H9 (cell line): ENCODE data around the gene MAP3K9. TPM values are rescaled to one million over a fixed set of nuclear protein-coding genes. Genes with fewer than 3 reads are reported as not detected.

Experiments used
- DNase-seq: peaks from one replicate; pipeline ENCODE4 v3.0.0-alpha.2; 2017
- H2AFZ ChIP-seq: one replicate; pipeline ENCODE4 v1.6.1; 2013; ENCODE audit warnings: mild to moderate bottlenecking, low read length, control low read depth, moderate library complexity
- H2AK5ac ChIP-seq: 2 replicates; pipeline ENCODE4 v1.6.1; 2013; ENCODE audit warnings: low read length, control low read depth, mixed read lengths; ENCODE audit not compliant: insufficient read length
- H2BK120ac ChIP-seq: one replicate; pipeline ENCODE4 v1.6.1; 2013; ENCODE audit warnings: low read depth, mild to moderate bottlenecking, low read length, control low read depth, inconsistent platforms; ENCODE audit not compliant: poor library complexity, severe bottlenecking
- H2BK12ac ChIP-seq: 2 replicates; pipeline ENCODE4 v1.6.1; 2013; ENCODE audit warnings: low read length, control low read depth, mixed read lengths, low read depth; ENCODE audit not compliant: insufficient read length
- H2BK15ac ChIP-seq: 2 replicates; pipeline ENCODE4 v1.6.1; 2013; ENCODE audit warnings: low read depth, low read length, control low read depth
- H2BK20ac ChIP-seq: one replicate; pipeline ENCODE4 v1.6.1; 2013; ENCODE audit warnings: low read depth, mild to moderate bottlenecking, low read length, control low read depth, inconsistent platforms; ENCODE audit not compliant: poor library complexity, severe bottlenecking
- H2BK5ac ChIP-seq: 2 replicates; pipeline ENCODE4 v1.6.1; 2013; ENCODE audit warnings: low read length, control low read depth, mixed read lengths; ENCODE audit not compliant: insufficient read length
- H3K14ac ChIP-seq: 2 replicates; pipeline ENCODE4 v1.6.1; 2013; ENCODE audit warnings: low read length, control low read depth; ENCODE audit not compliant: insufficient read depth
- H3K18ac ChIP-seq: 2 replicates; pipeline ENCODE4 v1.6.1; 2013; ENCODE audit warnings: low read depth, mild to moderate bottlenecking, mixed read lengths, low read length, control low read depth; ENCODE audit not compliant: insufficient read length
- H3K23ac ChIP-seq: 2 replicates; pipeline ENCODE4 v1.6.1; 2013; ENCODE audit warnings: low read length, control low read depth, mixed read lengths, low read depth; ENCODE audit not compliant: insufficient read length
- H3K23me2 ChIP-seq: 2 replicates; pipeline ENCODE4 v1.6.1; 2013; ENCODE audit warnings: low read depth, mild to moderate bottlenecking, mixed read lengths, low read length, control low read depth; ENCODE audit not compliant: insufficient read length, poor library complexity, severe bottlenecking
- H3K27ac ChIP-seq: 2 replicates; pipeline ENCODE4 v1.5.1; 2013; ENCODE audit warnings: low read length, control low read depth, mixed read lengths, low read depth; ENCODE audit not compliant: insufficient read length
- H3K27me3 ChIP-seq: 2 replicates; pipeline ENCODE4 v1.6.1; 2013; ENCODE audit warnings: low read length, control low read depth, inconsistent platforms; ENCODE audit not compliant: insufficient read depth
- H3K4ac ChIP-seq: 2 replicates; pipeline ENCODE4 v1.6.1; 2013; ENCODE audit warnings: low read depth, mild to moderate bottlenecking, control low read depth, inconsistent platforms, low read length, moderate library complexity
- H3K4me1 ChIP-seq: 2 replicates; pipeline ENCODE4 v1.6.1; 2013; ENCODE audit warnings: low read length, control low read depth, inconsistent platforms; ENCODE audit not compliant: insufficient read depth
- H3K4me2 ChIP-seq: 2 replicates; pipeline ENCODE4 v1.6.1; 2013; ENCODE audit warnings: low read length, control low read depth, mixed read lengths; ENCODE audit not compliant: insufficient read length, insufficient read depth
- H3K56ac ChIP-seq: 2 replicates; pipeline ENCODE4 v1.6.1; 2013; ENCODE audit warnings: low read depth, mild to moderate bottlenecking, mixed read lengths, low read length, control low read depth; ENCODE audit not compliant: insufficient read length
- H3K79me1 ChIP-seq: 2 replicates; pipeline ENCODE4 v1.6.1; 2013; ENCODE audit warnings: low read depth, mild to moderate bottlenecking, moderate library complexity, low read length, control low read depth, inconsistent platforms; ENCODE audit not compliant: insufficient read depth, poor library complexity, severe bottlenecking
- H3K79me2 ChIP-seq: 2 replicates; pipeline ENCODE4 v1.6.1; 2013; ENCODE audit warnings: low read length, control low read depth, inconsistent platforms; ENCODE audit not compliant: insufficient read depth
- H3K9ac ChIP-seq: 2 replicates; pipeline ENCODE4 v1.6.1; 2013; ENCODE audit warnings: low read length, control low read depth, mixed read lengths; ENCODE audit not compliant: insufficient read length; ENCODE audit errors: extremely low read depth
- H3K9me3 ChIP-seq: one replicate; pipeline ENCODE4 v1.6.1; 2013; ENCODE audit warnings: low read depth, low read length, inconsistent platforms; ENCODE audit not compliant: control insufficient read depth
- H3T11ph ChIP-seq: one replicate; pipeline ENCODE4 v1.6.1; 2013; ENCODE audit warnings: mild to moderate bottlenecking, low read length, control low read depth, inconsistent platforms
- H4K20me1 ChIP-seq: one replicate; pipeline ENCODE4 v1.6.1; 2013; ENCODE audit not compliant: control insufficient read depth, insufficient read length, insufficient read depth
- H4K5ac ChIP-seq: 2 replicates; pipeline ENCODE4 v1.6.1; 2013; ENCODE audit warnings: low read depth, mild to moderate bottlenecking, mixed read lengths, low read length, control low read depth; ENCODE audit not compliant: insufficient read length
- H4K8ac ChIP-seq: replicated peaks from 2 replicates; pipeline ENCODE4 v1.6.1; 2013; ENCODE audit warnings: low read length, control low read depth, mixed read lengths, low read depth; ENCODE audit not compliant: insufficient read length
- H4K91ac ChIP-seq: 2 replicates; pipeline ENCODE4 v1.6.1; 2013; ENCODE audit warnings: low read depth, mild to moderate bottlenecking, moderate library complexity, mixed read lengths, low read length, control low read depth; ENCODE audit not compliant: insufficient read length
- H3K27ac Mint-ChIP-seq, 3 experiments: 2 replicates in 2 of 3; 3 replicates in 1 of 3; pipeline ENCODE4 v1.8.0; 2020 to 2021; ENCODE audit warnings: mixed read lengths in 3 of 3, mild to moderate bottlenecking in 1 of 3, moderate library complexity in 1 of 3
- H3K27me3 Mint-ChIP-seq: 2 replicates; pipeline ENCODE4 v1.8.0; 2021; ENCODE audit warnings: low read depth, mild to moderate bottlenecking, moderate library complexity, mixed read lengths
- H3K36me3 Mint-ChIP-seq, 3 experiments: 2 replicates in 2 of 3; 3 replicates in 1 of 3; pipeline ENCODE4 v1.8.0; 2020 to 2021; ENCODE audit warnings: low read depth in 3 of 3, mixed read lengths in 3 of 3; ENCODE audit not compliant: insufficient read depth in 1 of 3
- H3K4me1 Mint-ChIP-seq, 2 experiments: 2 replicates each; pipeline ENCODE4 v1.8.0; 2020; ENCODE audit warnings: mixed read lengths in 2 of 2
- H3K4me3 Mint-ChIP-seq, 2 experiments: 2 replicates in 1 of 2; 3 replicates in 1 of 2; pipeline ENCODE4 v1.8.0; 2020 to 2021; ENCODE audit warnings: mild to moderate bottlenecking in 2 of 2, mixed read lengths in 2 of 2, moderate library complexity in 1 of 2
- H3K9me3 Mint-ChIP-seq, 2 experiments: 2 replicates in 1 of 2; 3 replicates in 1 of 2; pipeline ENCODE4 v1.8.0; 2020; ENCODE audit warnings: mild to moderate bottlenecking in 2 of 2, mixed read lengths in 2 of 2, moderate library complexity in 1 of 2
- WGBS: extraction: QIAGEN DNeasy Blood & Tissue Kit; methylation state at CpG from one replicate; pipeline ENCODE4 v1.1.7; 2013; ENCODE audit warnings: missing lambda C conversion rate, low lambda C conversion rate, mixed read lengths; ENCODE audit not compliant: insufficient read length; ENCODE audit errors: extremely low coverage; 5-methylcytosine and 5-hydroxymethylcytosine counted together
- total RNA-seq: library from RNA; stranded (reverse); gene quantifications from 2 replicates; pipeline ENCODE4 v1.2.1, GENCODE V29; 2021
- TF ChIP-seq, protein P1 (sequence below): fragments of 200-600 bp; sonication (generic); conservative IDR thresholded peaks from 3 replicates; pipeline ENCODE4 v1.8.0; 2021; ENCODE audit warnings: antibody characterized with exemption, mild to moderate bottlenecking

The MAP3K9 gene
- total RNA-seq, 1 experiment from 2014 or later: 20.0 TPM

DNA sequence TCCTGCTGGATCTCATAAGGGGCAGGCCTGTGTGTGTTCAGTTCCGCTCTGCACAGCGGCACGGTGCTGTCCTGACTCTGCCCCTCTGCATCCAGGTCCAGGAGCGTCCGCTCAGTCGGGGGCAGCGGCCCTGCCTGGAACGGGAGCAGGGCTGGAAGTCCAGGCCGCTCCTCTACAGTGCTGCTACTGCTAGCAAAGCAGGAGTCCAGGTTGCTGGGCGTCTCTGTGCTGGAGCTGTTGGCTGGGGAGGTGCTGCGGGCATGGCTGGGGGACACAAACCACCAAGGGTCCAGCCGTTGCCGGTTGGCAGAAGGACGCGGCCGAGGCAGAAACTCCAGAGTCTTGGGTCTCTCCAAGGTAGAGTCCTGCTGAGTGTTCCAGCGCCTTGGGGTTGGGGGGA is 78.9 kb downstream of the MAP3K9 start:
- Histone ChIP-seq H4K8ac (no peak overlapping the region), H3K14ac (no peak overlapping the region), H3K23me2 (no peaks in the 10 kb centered on the region), H3K27ac (no peak overlapping the region), H3K9ac (no peak overlapping the region), H2BK20ac (no peak overlapping the region), H3K23ac (no peak overlapping the region), H4K20me1 (no peaks in the 10 kb centered on the region), H3K4me2 (no peak overlapping the region), H2AK5ac (no peak overlapping the region), H3K4me1 (no peaks in the 10 kb centered on the region), H2BK12ac (no peak overlapping the region), H3K56ac (no peak overlapping the region), H2BK120ac (no peak overlapping the region), H3K9me3 (no peaks in the 10 kb centered on the region), H2BK5ac (no peak overlapping the region), H4K5ac (no peak overlapping the region), H3K27me3 (no peaks in the 10 kb centered on the region), H3K79me2 (no peaks in the 10 kb centered on the region), H4K91ac (no peak overlapping the region), H2AFZ (no peak overlapping the region), H3K79me1 (no peaks in the 10 kb centered on the region), H3T11ph (no peak overlapping the region), H3K4ac (no peak overlapping the region; the same call in 1 of the 2 replicates), H2BK15ac (no peak overlapping the region), H3K18ac (no peak overlapping the region)
- Mint-ChIP-seq H3K4me3 (no peak overlapping the region), H3K27me3 (no peaks in the 10 kb centered on the region), H3K4me1 (peaks cover 0 to 9% of the 10 kb centered on the region in 2 experiments; a peak in 3 of 4 replicates), H3K9me3 (no peaks in the 10 kb centered on the region), H3K36me3 (peaks cover 44 to 68% (median 67%) of the 10 kb centered on the region in 3 experiments), H3K27ac (peak overlapping the region in 1 of 3 experiments; percentile 42; a peak in 2 of 7 replicates)
- TF ChIP-seq, protein P1, sequence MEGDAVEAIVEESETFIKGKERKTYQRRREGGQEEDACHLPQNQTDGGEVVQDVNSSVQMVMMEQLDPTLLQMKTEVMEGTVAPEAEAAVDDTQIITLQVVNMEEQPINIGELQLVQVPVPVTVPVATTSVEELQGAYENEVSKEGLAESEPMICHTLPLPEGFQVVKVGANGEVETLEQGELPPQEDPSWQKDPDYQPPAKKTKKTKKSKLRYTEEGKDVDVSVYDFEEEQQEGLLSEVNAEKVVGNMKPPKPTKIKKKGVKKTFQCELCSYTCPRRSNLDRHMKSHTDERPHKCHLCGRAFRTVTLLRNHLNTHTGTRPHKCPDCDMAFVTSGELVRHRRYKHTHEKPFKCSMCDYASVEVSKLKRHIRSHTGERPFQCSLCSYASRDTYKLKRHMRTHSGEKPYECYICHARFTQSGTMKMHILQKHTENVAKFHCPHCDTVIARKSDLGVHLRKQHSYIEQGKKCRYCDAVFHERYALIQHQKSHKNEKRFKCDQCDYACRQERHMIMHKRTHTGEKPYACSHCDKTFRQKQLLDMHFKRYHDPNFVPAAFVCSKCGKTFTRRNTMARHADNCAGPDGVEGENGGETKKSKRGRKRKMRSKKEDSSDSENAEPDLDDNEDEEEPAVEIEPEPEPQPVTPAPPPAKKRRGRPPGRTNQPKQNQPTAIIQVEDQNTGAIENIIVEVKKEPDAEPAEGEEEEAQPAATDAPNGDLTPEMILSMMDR: no peak
- WGBS: no CpG with 5 or more reads among the region's 17 CpGs
- no peak for DNase-seq
